Upper lobe of right lung (tissue), 1 donor: ENCODE data around the gene OR10H3. TPM values are rescaled to one million over a fixed set of nuclear protein-coding genes. Genes with fewer than 3 reads are reported as not detected.
"Not testable (repeated sequence)": the region's sequence is repeated elsewhere in the genome, so short reads cannot be mapped to it uniquely, and the experiment has no call there.

Experiments used
- ATAC-seq: fragments of 200-7000 bp; cut with Tn5 transposase; one replicate; pipeline ENCODE4 v1.9.1; 2020; ENCODE audit warnings: mild to moderate bottlenecking, moderate library complexity
- DNase-seq: peaks from one replicate; pipeline ENCODE4 v3.0.0-alpha.2; 2020
- H3K27ac ChIP-seq: fragments of 200-600 bp; one replicate; pipeline ENCODE4 v1.8.0; 2022
- H3K27me3 ChIP-seq: fragments of 200-600 bp; one replicate; pipeline ENCODE4 v1.8.0; 2022; ENCODE audit warnings: mild to moderate bottlenecking
- H3K36me3 ChIP-seq: fragments of 200-600 bp; one replicate; pipeline ENCODE4 v1.8.0; 2022
- H3K4me1 ChIP-seq: fragments of 200-600 bp; one replicate; pipeline ENCODE4 v1.8.0; 2022
- H3K4me3 ChIP-seq: fragments of 200-600 bp; one replicate; pipeline ENCODE4 v1.8.0; 2022; ENCODE audit warnings: mild to moderate bottlenecking
- H3K9me3 ChIP-seq: fragments of 200-600 bp; one replicate; pipeline ENCODE4 v1.8.0; 2022
- intact Hi-C: fragments of 100-400 bp; cut with DNase I; formaldehyde crosslinking; loops from one replicate; pipeline ENCODE4 v1.11.0; 2022
- total RNA-seq: library from RNA; stranded (reverse); fragmentation: NEBNext Ultra II Directional; extraction: Animal tissue kit (Norgen Biotek cat#: 25700); gene quantifications from one replicate; pipeline ENCODE4 v1.2.1, GENCODE V29; 2021
- TF ChIP-seq, protein P1 (sequence below): fragments of 200-600 bp; IDR thresholded peaks from one replicate; pipeline ENCODE4 v1.8.0; 2022; ENCODE audit warnings: antibody characterized with exemption
- donor health status: DM: no; HTN: yes; CAD: no; lungs with severe emphysema.

Gene OR10H3
- total RNA-seq, 1 donor from 2014 or later, result not detected

DNA sequence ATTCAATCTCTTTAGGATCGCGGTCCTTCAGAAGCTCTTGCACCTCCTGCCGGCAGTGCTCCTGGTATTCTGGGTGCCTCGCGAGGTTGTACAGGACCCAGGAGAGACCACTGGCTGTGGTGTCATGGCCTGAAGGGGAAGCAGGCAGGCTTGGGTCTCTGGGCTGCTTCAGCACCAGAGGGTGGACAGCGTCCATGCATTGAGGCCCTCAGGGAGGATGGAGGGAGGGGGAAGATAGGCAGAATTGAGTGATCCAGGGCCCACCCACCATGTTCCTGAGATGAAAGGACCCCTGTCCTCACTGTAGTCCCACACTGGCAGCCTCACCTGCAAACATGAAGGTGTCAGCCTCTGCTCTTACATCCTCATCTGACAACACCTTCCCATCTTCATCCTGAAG lies 31.8 kb downstream of the OR10H3 start:
- Histone ChIP-seq H3K4me1 (no peaks in the 10 kb centered on the region), H3K36me3 (no peaks in the 10 kb centered on the region), H3K27ac (no peak overlapping the region), H3K9me3 (no peaks in the 10 kb centered on the region), H3K27me3 (no peaks in the 10 kb centered on the region), H3K4me3 (no peak overlapping the region)
- intact Hi-C loops, result no loop called here
- no peak for ATAC-seq
- DNase-seq, result no peak
- TF ChIP-seq, protein P1, sequence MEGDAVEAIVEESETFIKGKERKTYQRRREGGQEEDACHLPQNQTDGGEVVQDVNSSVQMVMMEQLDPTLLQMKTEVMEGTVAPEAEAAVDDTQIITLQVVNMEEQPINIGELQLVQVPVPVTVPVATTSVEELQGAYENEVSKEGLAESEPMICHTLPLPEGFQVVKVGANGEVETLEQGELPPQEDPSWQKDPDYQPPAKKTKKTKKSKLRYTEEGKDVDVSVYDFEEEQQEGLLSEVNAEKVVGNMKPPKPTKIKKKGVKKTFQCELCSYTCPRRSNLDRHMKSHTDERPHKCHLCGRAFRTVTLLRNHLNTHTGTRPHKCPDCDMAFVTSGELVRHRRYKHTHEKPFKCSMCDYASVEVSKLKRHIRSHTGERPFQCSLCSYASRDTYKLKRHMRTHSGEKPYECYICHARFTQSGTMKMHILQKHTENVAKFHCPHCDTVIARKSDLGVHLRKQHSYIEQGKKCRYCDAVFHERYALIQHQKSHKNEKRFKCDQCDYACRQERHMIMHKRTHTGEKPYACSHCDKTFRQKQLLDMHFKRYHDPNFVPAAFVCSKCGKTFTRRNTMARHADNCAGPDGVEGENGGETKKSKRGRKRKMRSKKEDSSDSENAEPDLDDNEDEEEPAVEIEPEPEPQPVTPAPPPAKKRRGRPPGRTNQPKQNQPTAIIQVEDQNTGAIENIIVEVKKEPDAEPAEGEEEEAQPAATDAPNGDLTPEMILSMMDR, result no peak

DNA sequence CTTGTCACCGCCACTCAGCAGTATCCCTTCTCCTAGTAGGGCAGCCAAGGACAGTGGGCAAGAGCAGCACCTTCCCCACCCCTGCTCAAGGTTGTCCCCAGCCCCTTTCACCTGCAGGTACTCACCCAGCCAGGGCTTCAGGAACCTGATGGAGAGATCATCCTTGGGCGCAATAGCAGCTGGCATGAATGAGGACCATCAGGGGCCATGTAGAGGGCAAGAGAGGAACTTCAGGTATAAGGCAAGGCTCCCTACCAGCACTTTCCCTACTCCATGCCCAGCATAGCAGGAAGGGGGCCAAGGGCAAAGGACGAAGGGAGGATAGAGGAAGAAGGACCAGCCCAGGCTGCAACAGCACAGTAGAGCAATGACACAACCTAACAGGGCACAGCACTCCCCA lies 36.4 kb downstream of the OR10H3 start:
- H3K27ac ChIP-seq, H3K9me3 ChIP-seq, H3K36me3 ChIP-seq, DNase-seq, H3K27me3 ChIP-seq, H3K4me3 ChIP-seq, intact Hi-C loops, H3K4me1 ChIP-seq, ATAC-seq: not testable (repeated sequence)

DNA sequence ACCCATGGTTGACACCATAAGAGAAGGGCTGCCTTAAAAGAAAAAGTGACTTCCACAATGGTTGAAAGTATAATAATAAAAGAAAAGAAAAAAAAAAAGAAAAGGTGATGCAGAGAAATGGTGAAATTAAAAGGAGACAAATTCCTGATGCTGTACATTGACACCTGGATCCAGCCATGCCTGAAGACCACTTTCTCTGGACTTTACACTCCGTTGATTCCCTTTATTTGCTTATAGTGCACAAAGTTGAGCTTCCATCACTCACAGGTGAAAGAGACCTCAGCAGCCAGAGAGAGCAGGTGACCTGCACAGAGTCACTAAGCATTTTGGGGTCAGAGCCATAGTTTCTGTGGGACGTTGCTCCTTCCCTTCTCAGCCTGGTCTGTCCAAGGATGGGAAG lies 37.5 kb downstream of the OR10H3 start:
- no peak overlapping the region for H3K27ac ChIP-seq
- DNase-seq (no peak), ATAC-seq (no peak)
- peaks cover 7% of the 10 kb centered on the region for H3K4me1 ChIP-seq
- no peaks in the 10 kb centered on the region for H3K9me3 ChIP-seq
- H3K36me3 ChIP-seq, result no peaks in the 10 kb centered on the region
- H3K4me3 ChIP-seq, result no peak overlapping the region
- no peaks in the 10 kb centered on the region for H3K27me3 ChIP-seq
- intact Hi-C loops, result no loop called here
- TF ChIP-seq, protein P1, result no peak

DNA sequence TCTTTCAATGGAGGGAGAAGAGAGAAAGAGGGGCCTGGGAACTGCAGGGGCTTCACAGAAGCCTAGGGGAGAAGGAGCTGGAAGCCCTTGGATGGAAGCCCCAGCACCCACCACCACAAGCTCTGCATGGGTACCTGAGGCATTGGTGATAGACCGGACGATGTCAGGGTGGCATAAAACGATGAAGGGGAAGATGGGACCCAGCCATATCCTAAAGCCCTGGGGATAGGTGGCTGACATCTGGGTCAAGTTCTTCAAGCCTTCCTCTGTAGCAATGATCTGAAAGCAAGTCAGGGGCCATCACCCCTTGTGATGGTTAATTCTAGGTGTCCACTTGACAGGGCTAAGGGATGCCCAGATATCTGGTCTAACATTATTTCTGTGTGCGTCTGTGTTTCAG lies 38.5 kb downstream of the OR10H3 start:
- H3K4me1 ChIP-seq, result peaks cover 9% of the 10 kb centered on the region
- H3K4me3 ChIP-seq, result no peak overlapping the region
- H3K36me3 ChIP-seq, result no peaks in the 10 kb centered on the region
- H3K9me3 ChIP-seq, result no peaks in the 10 kb centered on the region
- no peaks in the 10 kb centered on the region for H3K27me3 ChIP-seq
- no peak overlapping the region for H3K27ac ChIP-seq
- intact Hi-C loops, result no loop called here
- TF ChIP-seq, protein P1, result no peak
- DNase-seq, result peak; percentile 10
- no peak for ATAC-seq

DNA sequence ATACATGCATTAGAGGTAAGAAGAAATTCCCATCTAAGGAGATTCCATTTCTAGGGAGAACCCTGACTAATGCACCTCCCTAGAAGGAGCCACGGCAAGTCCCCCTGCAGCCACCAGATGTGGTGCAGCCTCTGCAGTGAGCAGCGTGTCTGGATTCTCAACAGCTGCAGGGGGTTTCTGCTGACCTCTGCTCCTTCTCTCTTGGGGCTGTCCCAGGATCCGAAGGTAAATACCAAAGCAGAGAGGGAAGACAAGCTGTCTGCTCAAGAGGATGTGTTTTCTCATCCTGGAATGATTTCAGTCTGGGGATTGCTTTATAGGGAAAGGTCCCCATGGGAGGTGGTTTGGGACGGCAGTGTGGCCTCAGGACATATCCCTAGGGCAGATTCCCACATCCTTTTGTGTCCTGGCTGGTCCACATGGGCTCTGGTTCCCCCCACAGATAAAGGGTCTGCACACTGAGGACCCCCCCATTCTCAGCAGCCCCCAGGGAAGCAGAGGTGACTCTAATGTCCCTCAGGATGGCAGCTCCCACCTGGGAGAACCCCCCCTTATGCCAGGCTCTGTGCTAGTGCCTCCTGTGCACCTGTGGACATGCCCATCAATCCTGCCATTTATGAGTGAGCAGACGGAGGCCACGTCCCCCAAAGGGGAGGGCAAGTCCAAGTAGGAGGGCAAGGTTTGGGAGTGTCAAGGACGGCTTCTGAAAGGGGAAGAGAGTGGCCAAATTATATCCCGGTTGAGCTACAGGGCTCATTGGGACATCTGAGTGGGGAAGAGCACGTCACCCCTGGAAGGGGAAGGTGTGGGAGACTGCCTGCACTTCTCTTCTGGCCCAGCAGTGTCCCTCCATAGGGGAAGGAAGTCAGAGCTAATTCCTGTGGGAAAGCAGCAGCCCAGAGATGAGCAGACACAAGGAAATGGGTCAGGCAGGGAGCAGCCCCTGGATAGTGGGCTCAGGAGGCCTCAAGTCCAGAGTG lies 39.5 kb downstream of the OR10H3 start:
- no peaks in the 10 kb centered on the region for H3K9me3 ChIP-seq
- no peaks in the 10 kb centered on the region for H3K36me3 ChIP-seq
- TF ChIP-seq, protein P1, result no peak
- peak; percentile 25 for DNase-seq
- no peak for ATAC-seq
- H3K4me3 ChIP-seq, result no peak overlapping the region
- peaks cover 9% of the 10 kb centered on the region for H3K4me1 ChIP-seq
- intact Hi-C loops, result no loop called here
- no peak overlapping the region for H3K27ac ChIP-seq
- no peaks in the 10 kb centered on the region for H3K27me3 ChIP-seq

DNA sequence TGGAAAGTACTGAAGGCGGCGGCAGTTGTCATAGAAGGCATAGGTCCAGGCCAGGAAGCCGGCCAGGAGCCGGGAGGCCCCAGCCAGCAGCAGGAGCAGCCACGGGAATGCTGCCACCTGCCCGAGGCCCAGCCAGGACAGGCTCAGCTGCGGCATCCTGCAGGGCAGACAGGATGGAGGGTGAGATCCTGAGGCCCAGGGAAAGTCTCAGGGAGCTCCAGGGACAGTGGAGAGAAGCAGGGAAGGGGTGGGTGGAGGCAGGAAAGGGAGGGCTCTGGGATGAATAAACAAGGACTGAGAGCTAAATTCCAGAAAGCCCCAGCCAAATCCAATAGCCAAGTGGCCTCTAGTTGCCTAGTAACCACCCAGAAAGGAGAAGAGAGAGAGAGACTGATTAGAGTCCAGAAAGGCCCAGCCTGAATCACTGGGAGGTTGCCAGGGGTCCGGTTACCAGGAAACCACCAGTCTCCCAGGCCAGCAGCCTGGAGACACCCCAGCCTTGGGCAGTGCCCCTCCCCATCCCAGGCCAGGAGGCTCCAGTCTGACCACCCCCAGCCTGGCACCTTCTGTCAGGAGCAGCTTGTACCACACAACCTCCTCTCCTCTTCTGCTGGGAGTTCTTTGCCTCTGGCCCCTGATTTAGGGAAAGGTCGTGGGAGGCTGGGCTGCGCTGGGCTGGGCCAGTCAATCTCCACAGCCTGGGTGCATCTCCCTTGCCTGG lies 42.1 kb downstream of the OR10H3 start:
- Histone ChIP-seq H3K27me3 (no peaks in the 10 kb centered on the region), H3K36me3 (no peaks in the 10 kb centered on the region), H3K4me3 (peak overlapping the region; percentile 19), H3K27ac (peak overlapping the region; percentile 61), H3K9me3 (no peaks in the 10 kb centered on the region), H3K4me1 (peaks cover 9% of the 10 kb centered on the region)
- TF ChIP-seq, protein P1, result no peak
- ATAC-seq (peak; percentile 66), DNase-seq (no peak)
- intact Hi-C loops, result no loop called here
